GM21528 (cell line): ENCODE data around the gene PSMF1.

ENCODE experiments used
- ATAC-seq: cut with Tn5 transposase; IDR thresholded peaks from one replicate; pipeline ENCODE4 v1.9.1; 2021; ENCODE audit warnings: mild to moderate bottlenecking, moderate library complexity; ENCODE audit not compliant: unreplicated experiment, low FRiP score

The PSMF1 gene, protein sequence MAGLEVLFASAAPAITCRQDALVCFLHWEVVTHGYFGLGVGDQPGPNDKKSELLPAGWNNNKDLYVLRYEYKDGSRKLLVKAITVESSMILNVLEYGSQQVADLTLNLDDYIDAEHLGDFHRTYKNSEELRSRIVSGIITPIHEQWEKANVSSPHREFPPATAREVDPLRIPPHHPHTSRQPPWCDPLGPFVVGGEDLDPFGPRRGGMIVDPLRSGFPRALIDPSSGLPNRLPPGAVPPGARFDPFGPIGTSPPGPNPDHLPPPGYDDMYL

DNA sequence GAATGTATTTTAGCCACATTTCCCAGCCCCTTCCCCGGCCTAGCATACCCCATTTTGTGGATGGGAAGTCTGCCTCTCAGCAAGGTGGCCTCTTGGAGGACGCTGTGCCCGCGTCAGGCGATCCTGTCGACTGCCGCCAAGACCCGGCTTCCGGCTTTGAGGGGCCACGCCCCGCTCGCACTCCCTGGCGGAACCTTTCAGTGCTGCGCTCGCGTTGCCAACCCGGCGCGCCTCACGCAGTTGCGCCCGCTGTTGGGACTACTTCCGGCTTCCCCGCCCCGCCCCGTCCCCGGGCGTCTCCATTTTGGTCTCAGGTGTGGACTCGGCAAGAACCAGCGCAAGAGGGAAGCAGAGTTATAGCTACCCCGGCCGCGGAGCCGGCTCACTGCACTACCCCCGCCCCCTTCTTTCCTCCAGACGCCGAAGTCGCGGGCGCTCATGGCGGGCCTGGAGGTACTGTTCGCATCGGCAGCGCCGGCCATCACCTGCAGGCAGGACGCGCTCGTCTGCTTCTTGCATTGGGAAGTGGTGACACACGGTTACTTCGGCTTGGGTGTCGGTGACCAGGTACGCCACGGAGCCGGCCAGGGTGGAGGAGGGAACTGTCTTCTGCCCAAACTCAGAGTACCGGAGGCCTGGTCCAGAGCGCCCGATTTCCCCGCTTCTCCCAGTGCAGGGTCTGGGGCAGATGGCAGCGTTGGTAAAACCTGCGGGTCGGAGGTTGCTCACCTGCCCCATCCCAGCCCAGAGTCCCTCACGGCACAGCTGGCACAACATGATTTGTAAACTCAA, at the start of gene PSMF1:
TSS of gene PSMF1 (plus strand) at position 267 of the 792 bp plus-strand sequence. CDS start at position 439, 172 bp downstream.
- ATAC-seq: peak; percentile 94

DNA sequence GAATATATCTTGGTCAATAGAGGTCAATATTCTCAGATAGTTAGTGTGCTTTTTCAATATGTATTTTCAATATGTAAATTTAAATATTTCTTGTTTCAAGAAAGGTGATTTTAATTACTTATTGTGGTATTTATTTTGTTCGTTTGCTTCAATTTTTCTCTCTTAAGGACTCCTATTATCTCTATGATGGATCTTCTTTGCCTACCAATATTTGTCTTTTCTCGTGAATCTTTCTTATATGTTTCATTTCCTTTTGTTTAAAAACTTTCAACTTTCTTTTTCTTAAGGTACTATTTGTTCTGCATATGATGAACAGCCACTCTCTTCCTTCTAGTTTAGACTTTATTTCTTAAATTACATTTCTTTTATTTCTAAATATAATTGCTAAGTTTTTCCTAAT, 46.1 kb upstream of the PSMF1 start:
- ATAC-seq: no peak

DNA sequence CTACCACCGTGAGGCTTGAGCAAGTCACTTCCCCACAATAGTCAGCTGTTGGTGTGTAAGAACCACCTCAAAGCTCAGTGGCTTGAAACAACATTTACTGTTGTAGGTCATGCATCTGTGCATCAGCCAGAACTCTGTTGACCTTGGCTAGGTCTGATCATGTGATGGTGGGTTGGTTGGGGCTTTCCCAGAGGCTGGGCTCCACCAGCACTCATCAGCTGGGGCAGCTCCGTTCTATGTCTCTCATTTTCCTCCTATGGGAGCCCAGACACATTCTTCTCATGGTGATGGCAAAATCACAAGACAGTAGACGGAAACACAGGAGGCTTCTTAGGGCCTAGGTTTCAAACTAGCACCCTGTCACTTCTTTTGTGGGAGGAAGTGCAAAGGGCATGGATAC, 42.8 kb upstream of the PSMF1 start:
- no peak for ATAC-seq

DNA sequence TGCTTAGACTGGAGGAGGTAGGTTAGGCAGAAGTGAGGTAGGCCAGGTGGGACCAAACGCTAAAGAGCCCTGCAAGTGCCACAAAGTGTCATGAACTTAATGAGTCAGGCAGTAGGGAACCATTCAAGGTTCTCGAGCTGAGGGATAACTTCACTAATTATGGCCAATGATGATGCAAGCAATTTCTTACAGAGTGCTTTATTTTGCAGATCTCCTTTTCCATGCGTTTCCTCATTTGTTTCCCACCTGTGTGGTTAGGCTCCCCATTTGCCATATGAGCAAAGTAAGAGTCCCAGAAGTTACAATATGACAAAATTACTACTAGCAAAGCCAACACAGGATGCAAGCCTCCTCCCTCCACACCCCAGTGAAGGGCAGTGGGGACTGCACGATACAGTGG, 36.5 kb upstream of the PSMF1 start:
- ATAC-seq: no peak

DNA sequence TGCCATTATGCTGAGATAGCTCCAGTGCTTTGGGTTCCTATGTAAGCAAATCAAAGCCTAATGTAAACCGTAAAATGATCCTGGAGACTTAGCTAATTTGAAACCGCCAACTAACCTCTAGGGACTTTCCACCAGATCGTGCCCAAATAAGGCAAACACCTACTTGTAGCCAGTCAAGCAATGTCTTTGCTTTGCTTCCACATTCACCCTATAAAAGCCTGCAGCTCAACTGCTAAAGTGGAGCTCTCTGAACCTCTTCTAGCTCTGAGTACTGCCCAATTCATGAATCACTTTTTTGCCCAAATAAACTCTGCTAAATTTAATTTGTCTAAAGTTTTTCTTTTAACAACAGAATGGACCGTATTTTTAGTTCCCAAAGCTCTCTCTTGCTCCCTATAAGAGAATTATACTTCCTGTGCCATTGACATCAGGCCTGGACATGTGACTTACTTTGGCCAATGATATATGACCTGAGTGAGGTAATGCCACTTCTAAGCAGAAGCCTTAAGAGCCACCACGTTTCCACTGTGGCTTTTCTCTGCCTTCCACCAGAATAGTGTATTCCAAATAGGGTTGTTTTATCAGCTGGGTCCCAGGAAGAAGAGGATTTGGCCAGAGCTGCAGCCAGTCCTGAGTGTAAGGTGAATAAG, 34.8 kb upstream of the PSMF1 start:
- ATAC-seq: no peak

DNA sequence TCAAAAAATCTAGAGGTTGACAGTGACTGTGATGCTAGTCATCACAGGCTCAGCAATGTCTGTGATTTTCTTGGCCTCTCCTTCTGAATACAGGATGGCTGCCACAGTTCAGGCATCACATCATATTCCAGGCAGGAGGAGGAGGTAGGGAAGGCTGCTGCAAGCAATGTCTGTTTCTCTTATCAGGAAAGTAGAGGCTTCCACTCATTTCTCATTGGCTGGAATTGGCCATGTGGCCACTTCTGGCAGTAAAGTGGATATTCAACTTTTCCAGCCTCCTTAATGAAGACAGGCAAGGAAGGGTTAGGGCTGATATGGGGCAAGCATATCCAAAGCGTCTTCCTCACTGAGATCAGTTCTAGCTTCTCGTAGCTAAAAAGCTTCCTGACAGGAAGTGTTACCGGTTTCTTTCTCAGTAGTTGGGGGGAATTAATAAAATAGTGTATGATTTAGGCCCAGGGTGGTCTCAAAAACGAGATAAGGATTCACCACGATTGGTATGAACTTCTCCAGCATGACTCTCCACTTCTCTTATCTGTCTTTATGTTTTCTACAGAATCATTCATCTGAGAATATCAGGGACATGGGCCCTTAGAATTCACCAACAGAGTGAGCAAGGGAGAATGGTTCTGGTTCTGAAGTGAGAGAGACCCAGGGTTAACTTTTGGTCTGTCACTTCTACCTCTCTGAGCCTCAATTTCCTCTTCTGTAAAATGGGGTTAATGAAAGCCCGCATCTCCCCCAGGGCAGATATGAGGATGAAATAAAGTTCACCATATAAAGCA, 32.7 kb upstream of the PSMF1 start:
- ATAC-seq: no peak

DNA sequence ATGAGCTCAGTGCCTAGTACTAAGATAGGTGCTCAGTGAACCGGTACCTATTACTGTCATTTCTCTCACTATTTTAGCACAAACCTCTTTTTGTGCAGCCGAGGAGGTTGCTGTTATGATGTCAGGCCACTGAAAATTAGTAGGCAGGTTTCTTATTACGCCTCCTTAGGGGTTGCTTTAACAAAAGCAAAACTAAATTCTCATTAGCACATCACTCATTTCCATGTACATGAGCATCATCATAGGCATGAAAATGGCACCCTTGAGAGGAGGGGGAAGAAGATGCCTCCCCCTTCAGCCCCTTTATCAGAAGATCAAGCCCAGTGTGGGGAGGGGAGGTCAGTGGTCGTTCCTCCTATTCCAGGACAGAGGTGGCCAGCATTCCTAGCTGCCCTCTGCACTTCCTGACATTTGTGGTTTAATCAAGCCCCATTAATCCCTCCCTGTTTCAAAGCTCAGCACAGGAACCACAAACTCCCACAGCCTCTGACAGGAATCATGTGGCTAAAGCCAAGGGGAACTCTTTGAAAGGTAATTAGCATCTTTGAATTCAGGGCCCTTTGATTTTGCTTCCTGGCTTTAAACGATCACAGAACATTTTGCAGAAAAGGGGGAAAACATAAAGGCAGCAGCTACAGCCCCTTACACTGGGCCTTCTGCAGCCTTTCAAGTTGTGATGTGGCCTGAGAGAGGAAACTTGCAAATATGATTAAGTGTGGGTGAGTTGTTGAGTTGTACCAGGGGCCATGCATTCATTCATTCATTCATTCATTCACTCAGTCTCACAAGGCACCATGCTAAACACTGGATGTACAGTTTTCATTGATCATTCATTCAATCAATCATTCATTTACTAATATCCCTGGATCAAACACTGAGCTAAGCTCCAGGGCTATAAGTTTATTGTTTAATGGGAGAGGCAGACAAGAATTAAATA, 31.9 kb upstream of the PSMF1 start:
- ATAC-seq: no peak

DNA sequence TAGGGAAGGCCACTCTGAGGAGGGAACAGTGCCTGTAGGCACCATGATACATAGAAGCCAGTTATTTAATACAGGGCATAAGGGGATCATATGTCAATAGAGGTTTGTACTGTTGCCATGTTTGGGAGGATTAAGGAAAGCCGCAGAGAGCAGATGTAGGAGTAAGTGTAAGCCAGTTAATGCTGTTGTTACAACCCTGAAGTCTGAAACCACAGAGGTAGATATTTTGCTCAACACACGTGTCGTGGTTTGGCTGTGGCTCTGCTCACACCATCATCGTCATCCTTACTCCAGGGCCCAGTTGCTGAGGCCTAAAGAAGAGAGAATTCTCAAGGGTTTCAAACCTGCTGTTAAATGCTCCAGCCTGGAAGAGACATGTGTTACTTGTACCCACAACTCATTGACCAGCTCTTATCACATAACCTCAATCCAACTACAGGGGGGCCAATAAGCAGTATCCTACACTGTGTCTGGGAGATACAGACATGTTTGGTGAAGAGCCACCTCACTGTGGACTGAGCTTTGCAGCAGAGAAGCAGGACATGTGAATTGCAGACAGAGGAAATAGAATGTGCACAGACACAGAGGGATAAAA, 31.0 kb upstream of the PSMF1 start:
- ATAC-seq: no peak

DNA sequence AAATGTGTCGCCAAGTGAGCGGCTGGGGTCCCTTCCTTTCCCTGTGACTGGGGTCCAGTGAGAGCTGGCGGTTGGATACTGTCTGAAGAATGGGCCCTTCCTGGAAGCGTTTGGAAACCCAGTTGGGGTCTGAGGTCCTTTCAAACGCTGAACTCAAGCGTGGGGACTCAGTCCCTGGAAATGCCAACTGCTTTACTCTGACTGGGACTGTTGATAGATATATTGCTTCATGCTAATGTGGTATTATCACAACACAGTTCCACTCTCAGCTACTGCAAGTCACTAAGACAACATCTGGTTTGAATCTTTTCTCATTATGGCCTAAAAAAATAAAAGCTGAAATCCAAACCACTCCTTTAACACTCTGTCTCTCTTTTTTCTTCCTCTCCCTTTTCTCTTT, 23.7 kb upstream of the PSMF1 start:
- no peak for ATAC-seq

DNA sequence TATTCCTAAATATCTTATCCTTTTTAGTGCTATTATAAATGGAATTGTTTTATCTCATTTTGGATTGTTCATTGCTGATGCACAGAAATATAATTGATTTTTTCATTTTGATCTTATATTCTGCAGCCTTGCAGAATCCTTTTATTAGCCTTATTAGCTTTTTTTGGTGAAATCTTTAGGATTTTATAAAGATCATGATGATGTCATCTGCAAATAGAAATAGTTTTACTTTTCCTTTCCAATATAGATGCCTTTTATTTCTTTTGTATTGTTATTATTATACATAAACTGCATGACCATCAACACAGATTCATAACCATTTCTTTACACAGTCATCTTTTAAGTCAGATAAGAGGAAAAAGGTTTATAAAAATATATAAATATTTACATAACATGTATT, 16.9 kb upstream of the PSMF1 start:
- no peak for ATAC-seq

DNA sequence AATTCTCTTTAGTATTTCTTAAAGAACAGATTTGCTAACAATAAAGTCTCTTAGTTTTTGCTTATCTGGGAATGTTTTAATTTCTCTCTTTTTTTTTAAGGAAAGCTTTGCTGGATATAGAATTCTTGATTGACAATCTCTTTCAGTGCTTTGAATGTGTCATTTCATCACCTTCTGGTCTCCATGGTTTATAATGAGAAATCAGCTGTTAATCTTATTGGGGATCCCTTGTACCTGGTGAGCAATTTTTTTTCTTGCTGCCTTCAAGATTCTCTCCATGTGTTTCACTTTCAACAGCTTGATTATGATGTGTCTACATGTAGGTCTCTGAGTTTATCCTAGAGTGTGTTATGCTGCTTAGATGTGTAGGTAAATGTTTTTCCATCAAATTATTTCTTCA, 16.4 kb upstream of the PSMF1 start:
- no peak for ATAC-seq

DNA sequence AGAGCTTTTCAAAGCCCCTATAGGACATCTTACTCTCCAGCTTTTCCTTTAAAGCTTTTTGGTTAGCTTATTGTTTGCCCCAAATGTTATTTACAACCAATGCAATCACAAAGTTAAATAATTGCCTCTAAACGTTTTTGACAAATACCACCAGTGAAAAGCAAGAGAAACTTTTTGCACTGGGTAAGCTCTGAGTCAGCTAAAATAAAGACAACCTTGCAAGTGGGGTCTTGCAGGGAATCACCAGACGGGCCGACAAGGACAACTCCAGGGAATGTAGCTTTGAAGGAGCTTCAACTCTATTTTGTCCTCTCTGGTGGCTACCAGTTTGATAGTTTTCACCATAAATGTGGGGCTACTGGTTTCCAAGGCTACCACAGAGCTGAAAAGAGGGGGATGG, 14.7 kb upstream of the PSMF1 start:
- no peak for ATAC-seq

DNA sequence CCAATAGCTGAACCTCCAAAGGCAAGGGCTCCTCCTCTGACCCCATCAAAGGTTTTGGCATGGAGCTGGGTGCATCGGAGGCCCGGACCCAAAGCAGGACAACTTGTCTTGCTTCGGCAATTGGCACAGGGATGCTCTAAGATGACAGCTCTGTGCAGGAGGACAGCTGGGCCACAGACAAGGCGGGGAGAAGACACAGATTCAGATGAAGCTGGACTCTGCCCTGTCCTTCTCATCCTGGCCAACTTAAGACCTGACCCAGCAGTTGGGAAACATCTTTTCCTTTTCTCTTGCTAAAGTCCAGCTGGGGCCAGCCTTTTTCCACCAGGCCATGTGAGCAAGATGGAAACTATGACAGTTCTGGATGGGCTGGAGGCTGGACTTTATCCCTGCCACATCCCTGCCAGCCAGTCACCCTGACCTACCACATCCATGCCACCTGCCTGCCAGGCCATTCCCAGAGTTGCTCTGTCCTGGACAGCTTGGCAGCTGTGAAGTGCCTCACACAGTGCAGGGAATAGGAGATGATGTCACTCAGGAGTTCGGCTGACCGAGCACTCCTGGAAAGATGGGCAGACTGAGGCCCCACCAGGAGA, 12.7 kb upstream of the PSMF1 start:
- no peak for ATAC-seq

DNA sequence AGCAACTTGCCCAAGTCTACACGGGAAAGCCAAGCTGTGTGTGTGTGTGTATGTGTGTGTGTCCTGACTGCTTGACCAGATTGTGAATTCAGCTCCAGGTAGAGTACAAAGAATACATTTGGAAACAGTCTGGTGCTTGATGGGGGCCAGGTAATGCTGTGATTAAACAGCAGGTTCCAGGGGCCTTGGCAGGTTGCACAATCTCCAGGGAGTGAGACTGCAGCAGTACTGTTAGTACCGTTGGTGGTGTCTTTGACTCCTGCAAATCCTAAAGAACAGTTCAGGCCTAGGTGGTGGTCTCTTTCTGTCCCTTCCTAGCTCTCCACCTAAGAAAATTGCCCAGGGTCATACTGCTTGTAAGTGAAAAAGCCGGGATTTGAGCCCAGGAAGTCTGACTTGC, 11.2 kb upstream of the PSMF1 start:
- no peak for ATAC-seq

DNA sequence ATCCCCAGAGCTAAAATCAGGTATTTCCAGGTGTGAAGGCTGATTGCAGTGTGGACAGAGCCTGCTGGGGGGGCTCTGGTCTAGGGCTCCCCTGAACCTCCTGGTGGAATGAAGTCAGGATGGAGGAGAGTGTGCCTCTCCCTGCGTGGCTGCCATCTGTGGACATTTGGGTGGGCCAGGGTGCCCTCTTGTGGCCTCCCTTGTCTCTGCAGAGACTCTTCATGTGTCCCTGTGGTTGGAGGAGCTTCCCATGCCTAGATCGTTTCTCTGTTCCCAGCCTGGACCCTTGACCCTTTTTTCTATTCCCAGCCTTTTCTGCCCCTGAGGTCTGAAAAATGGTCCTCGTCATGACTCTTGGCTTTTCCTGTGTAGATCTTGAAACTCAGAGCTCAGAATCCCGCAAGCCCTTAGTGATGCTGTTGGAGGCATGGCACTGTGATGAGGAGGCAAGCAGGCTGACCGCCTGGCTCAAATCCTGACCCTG, 9.9 kb upstream of the PSMF1 start:
- ATAC-seq: no peak

DNA sequence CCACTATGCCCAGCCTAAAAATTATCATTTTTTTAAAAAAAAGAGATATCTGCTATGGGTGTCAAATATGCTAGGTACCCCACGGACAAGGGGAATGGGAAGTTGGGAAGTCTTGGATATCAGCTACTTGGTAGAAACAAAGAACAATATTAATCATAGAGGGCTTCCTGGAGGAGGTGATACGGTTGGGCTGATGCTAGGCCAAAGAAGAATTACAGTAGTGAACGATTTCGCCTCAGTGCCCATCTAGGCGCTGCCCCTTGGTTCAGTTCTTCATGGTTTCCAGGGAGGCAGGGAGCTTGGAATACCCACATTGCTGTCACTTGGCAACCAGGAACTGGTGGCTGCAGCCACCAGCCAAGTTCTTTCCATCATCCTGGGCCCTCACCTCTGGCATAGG, 5.5 kb upstream of the PSMF1 start:
- no peak for ATAC-seq

DNA sequence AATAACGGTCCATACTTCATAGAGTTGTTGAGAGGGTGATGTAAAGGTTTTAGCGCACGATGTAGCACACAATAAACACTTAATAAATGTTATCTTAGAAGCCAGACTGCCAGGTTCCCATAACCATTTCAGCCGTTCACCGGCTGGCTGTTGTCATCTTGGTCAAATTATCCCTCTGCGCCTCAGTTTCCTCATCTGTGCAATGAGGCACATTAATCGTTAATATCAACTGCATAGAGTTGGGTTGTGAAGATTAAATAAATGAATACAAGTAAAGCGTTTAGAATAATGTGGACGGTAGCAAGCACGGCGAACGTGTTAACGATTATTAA, 432 bp upstream of the PSMF1 start:
- no peak for ATAC-seq

DNA sequence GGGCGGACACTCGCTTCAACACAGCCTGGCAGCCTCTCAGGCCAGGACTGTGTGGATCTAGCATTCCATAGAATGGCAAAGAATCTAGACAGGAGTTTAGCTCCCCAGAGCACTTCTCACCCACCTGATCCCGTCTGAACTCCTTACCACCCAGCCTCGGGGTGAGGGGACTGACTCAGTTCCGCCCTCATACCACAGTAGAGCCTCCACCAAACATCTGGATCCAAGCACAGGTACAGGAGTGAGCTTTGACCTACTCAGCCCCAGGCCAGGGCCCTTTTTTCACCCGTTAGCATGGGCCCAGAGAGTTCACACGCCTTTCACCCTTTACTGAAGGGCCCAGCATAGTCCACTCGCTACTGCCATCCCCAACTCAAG, 715 bp downstream of the PSMF1 start:
- ATAC-seq: no peak

DNA sequence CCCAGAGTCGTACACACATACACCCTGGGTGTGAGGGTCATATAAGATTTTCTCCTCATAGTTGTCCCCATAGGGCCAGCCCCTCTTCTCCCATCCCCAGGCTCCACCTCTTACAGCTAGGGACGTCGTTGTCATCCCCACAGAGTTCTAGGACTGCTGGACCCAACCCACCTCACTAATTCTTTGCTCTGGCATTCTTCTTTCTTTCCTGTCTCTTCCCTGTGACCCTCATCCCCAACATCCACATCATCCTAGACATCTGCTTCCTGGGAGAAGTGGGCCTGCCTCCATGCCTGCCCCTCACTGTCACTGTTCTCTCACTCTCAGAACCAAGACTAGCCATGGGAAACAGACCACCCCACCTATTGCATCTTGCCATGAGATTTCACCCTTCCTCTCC, 1.1 kb downstream of the PSMF1 start:
- ATAC-seq: no peak
